Fibroblast of gingiva (primary cell): ENCODE measurements around the gene DOK4.
A peak's percentile ranks its signal among the peaks of the same experiment; 100 is the strongest.
"Not testable (repeated sequence)": the region's sequence is repeated elsewhere in the genome, so short reads cannot be mapped to it uniquely, and the experiment has no call there.

Source experiments
- DNase-seq: peaks from one replicate; pipeline ENCODE4 v3.0.0-alpha.2; 2011; ENCODE audit warnings: low read depth

DOK4 gene

GRCh38 chr16:57502048-57502775, 15.9 kb upstream of the DOK4 start:
- no peak for DNase-seq

- DNase-seq = no peak
Measured at GRCh38 chr16:57501492-57501891, 15.2 kb upstream of the DOK4 start.

GRCh38 chr16:57500578-57501111, 14.4 kb upstream of the DOK4 start:
- DNase-seq = no peak

- not testable (repeated sequence) for DNase-seq
Measured at GRCh38 chr16:57499941-57500340, 13.6 kb upstream of the DOK4 start.

GRCh38 chr16:57498031-57498430, 11.7 kb upstream of the DOK4 start:
- no peak for DNase-seq

- DNase-seq = no peak
Measured at GRCh38 chr16:57497121-57497520, 10.8 kb upstream of the DOK4 start.

GRCh38 chr16:57493767-57494166, 7.5 kb upstream of the DOK4 start:
- DNase-seq = no peak

- no peak for DNase-seq
Measured at GRCh38 chr16:57489229-57489628, 2.9 kb upstream of the DOK4 start.

GRCh38 chr16:57486858-57487834, 853 bp upstream of the DOK4 start:
- DNase-seq = no peak

GRCh38 chr16:57485091-57485915, 990 bp downstream of the DOK4 start:
- no peak for DNase-seq

GRCh38 chr16:57484515-57485005, 1.7 kb downstream of the DOK4 start:
- DNase-seq = no peak

- no peak for DNase-seq
Measured at GRCh38 chr16:57483725-57484514, 2.4 kb downstream of the DOK4 start.

- DNase-seq = no peak
Measured at GRCh38 chr16:57482845-57483545, 3.3 kb downstream of the DOK4 start.

GRCh38 chr16:57481421-57481820, 4.9 kb downstream of the DOK4 start:
- no peak for DNase-seq

GRCh38 chr16:57480754-57481230, 5.5 kb downstream of the DOK4 start:
- no peak for DNase-seq

GRCh38 chr16:57479976-57480753, 6.1 kb downstream of the DOK4 start:
- peak; percentile 58 for DNase-seq

- peak; percentile 71 for DNase-seq
Measured at GRCh38 chr16:57479205-57479975, 6.9 kb downstream of the DOK4 start.

GRCh38 chr16:57478396-57479204, 7.7 kb downstream of the DOK4 start:
- DNase-seq = no peak
